Large intestine (tissue), 12 donors: ENCODE results near the gene GPC2. TPM values are rescaled to one million over a fixed set of nuclear protein-coding genes. Genes with fewer than 3 reads are reported as not detected.
"Not testable (repeated sequence)": the region's sequence is repeated elsewhere in the genome, so short reads cannot be mapped to it uniquely, and the experiment has no call there.

Experiments used
- DNase-seq, 2 donors: peaks; one replicate each; pipeline versions ENCODE4 v3.0.0 to v3.0.0-alpha.2; 2013
- H3K27ac ChIP-seq: one replicate; pipeline ENCODE4 v1.5.1; 2013; ENCODE audit warnings: low read length
- H3K27me3 ChIP-seq: 2 replicates; pipeline ENCODE4 v1.6.1; 2013; ENCODE audit warnings: low read length; ENCODE audit not compliant: control insufficient read depth, insufficient read depth
- H3K36me3 ChIP-seq: 2 replicates; pipeline ENCODE4 v1.6.1; 2013; ENCODE audit warnings: low read length; ENCODE audit not compliant: control insufficient read depth, insufficient read depth
- H3K4me1 ChIP-seq: one replicate; pipeline ENCODE4 v1.6.1; 2013; ENCODE audit warnings: low read length; ENCODE audit not compliant: control insufficient read depth, insufficient read depth
- H3K4me3 ChIP-seq: one replicate; pipeline ENCODE4 v1.5.1; 2013; ENCODE audit warnings: low read length
- H3K9me3 ChIP-seq: one replicate; pipeline ENCODE4 v1.6.1; 2013; ENCODE audit warnings: mild to moderate bottlenecking, low read depth, low read length, moderate library complexity; ENCODE audit not compliant: control insufficient read depth
- WGBS: methylation state at CpG from one replicate; pipeline ENCODE4 v1.1.5; 2013; ENCODE audit warnings: low lambda C conversion rate; ENCODE audit not compliant: insufficient coverage; 5-methylcytosine and 5-hydroxymethylcytosine counted together
- long read RNA-seq, 11 donors: transcript quantifications; one replicate each; lab custom pipeline, GENCODE V29; 2026
- polyA plus RNA-seq: library from polyadenylated mRNA; unstranded; fragments of 120-200 nt; gene quantifications from one replicate; pipeline ENCODE4 v1.2.1, GENCODE V29; 2013

GPC2 gene
- 3.9 TPM for polyA plus RNA-seq
- long read RNA-seq, donor 1, result 0 reads
- long read RNA-seq, donor 2, result 0 reads
- long read RNA-seq, donor 3, result 0 reads
- long read RNA-seq, donor 4, result 0 reads
- long read RNA-seq, donor 5, result 0 reads
- long read RNA-seq, donor 6, partial matches to known transcripts, result 5 of 5 reads
- long read RNA-seq, donor 6, other reads (novel, unspliced or antisense), result 0 of 5 reads
- long read RNA-seq, donor 7, result 0 reads
- long read RNA-seq, donor 8, partial matches to known transcripts, result 0 of 2 reads
- long read RNA-seq, donor 8, other reads (novel, unspliced or antisense), result 0 of 2 reads
- long read RNA-seq, donor 9, result 0 reads
- long read RNA-seq, donor 10, partial matches to known transcripts, result 0 of 1 reads
- long read RNA-seq, donor 10, other reads (novel, unspliced or antisense), result 0 of 1 reads
- long read RNA-seq, donor 11, result 0 reads

- no peaks in the 10 kb centered on the region for H3K36me3 ChIP-seq
- H3K27me3 ChIP-seq, result peaks cover 17% of the 10 kb centered on the region
- WGBS, result no CpG with 5 or more reads among the region's 78 CpGs
- DNase-seq, result peak; percentile 89 to 91
- no peak within 1 kb of the TSS for H3K27ac ChIP-seq
- H3K4me1 ChIP-seq, result peaks cover 5% of the 10 kb centered on the region
- H3K4me3 ChIP-seq, result peak within 1 kb of the TSS; percentile 59
- peaks cover 10% of the 10 kb centered on the region for H3K9me3 ChIP-seq
Measured at GRCh38 chr7:100177045-100178001, at the start of gene GPC2, which contains the start of gene STAG3. Gene GPC2 (minus strand): TSS chr7:100177381. CDS start chr7:100177199, 182 bp downstream. Gene STAG3 (plus strand): TSS chr7:100177918. CDS start chr7:100180557, 2,639 bp downstream.

- not testable (repeated sequence) for H3K27me3 ChIP-seq, H3K4me1 ChIP-seq, H3K9me3 ChIP-seq, DNase-seq, H3K27ac ChIP-seq, H3K4me3 ChIP-seq
- WGBS, result no CpG with 5 or more reads among the region's 6 CpGs
- peaks cover 18% of the 10 kb centered on the region for H3K36me3 ChIP-seq
Measured at GRCh38 chr7:100224891-100225290, 47.7 kb upstream of the GPC2 start.

GRCh38 chr7:100223376-100223927 is 46.3 kb upstream of the GPC2 start:
- not testable (repeated sequence) for H3K27me3 ChIP-seq, H3K4me1 ChIP-seq, H3K9me3 ChIP-seq, H3K27ac ChIP-seq, DNase-seq, H3K4me3 ChIP-seq
- no CpG with 5 or more reads among the region's 17 CpGs for WGBS
- H3K36me3 ChIP-seq, result peaks cover 21% of the 10 kb centered on the region

- H3K27me3 ChIP-seq, result no peaks in the 10 kb centered on the region
- WGBS, result no CpG with 5 or more reads among the region's 13 CpGs
- no peak for DNase-seq
- H3K4me1 ChIP-seq, result no peaks in the 10 kb centered on the region
- H3K36me3 ChIP-seq, result peaks cover 21% of the 10 kb centered on the region
- H3K9me3 ChIP-seq, result no peaks in the 10 kb centered on the region
- H3K27ac ChIP-seq, result no peak overlapping the region
- H3K4me3 ChIP-seq, result no peak overlapping the region
Measured at GRCh38 chr7:100222445-100223132, 45.4 kb upstream of the GPC2 start.

- no peak for DNase-seq
- Histone ChIP-seq H3K27ac (no peak overlapping the region), H3K4me1 (no peaks in the 10 kb centered on the region), H3K27me3 (no peaks in the 10 kb centered on the region), H3K36me3 (peaks cover 21% of the 10 kb centered on the region), H3K4me3 (no peak overlapping the region), H3K9me3 (no peaks in the 10 kb centered on the region)
- no CpG with 5 or more reads among the region's 14 CpGs for WGBS
Measured at GRCh38 chr7:100221767-100222444, 44.7 kb upstream of the GPC2 start.

- WGBS, result no CpG with 5 or more reads among the region's 5 CpGs
- H3K9me3 ChIP-seq, result no peaks in the 10 kb centered on the region
- DNase-seq, result no peak
- no peaks in the 10 kb centered on the region for H3K4me1 ChIP-seq
- no peak overlapping the region for H3K27ac ChIP-seq
- no peaks in the 10 kb centered on the region for H3K27me3 ChIP-seq
- H3K36me3 ChIP-seq, result peaks cover 21% of the 10 kb centered on the region
- no peak overlapping the region for H3K4me3 ChIP-seq
Measured at GRCh38 chr7:100221231-100221718, 44.1 kb upstream of the GPC2 start.

GRCh38 chr7:100220586-100221230 is 43.5 kb upstream of the GPC2 start:
- H3K27me3 ChIP-seq, result no peaks in the 10 kb centered on the region
- no CpG with 5 or more reads among the region's 22 CpGs for WGBS
- H3K36me3 ChIP-seq, result peaks cover 21% of the 10 kb centered on the region
- no peaks in the 10 kb centered on the region for H3K4me1 ChIP-seq
- H3K9me3 ChIP-seq, result no peaks in the 10 kb centered on the region
- no peak for DNase-seq
- H3K4me3 ChIP-seq, result no peak overlapping the region
- no peak overlapping the region for H3K27ac ChIP-seq

- not testable (repeated sequence) for DNase-seq, H3K27ac ChIP-seq, H3K4me3 ChIP-seq, H3K27me3 ChIP-seq, H3K4me1 ChIP-seq, H3K9me3 ChIP-seq
- peaks cover 21% of the 10 kb centered on the region for H3K36me3 ChIP-seq
- WGBS, result no CpG with 5 or more reads among the region's 27 CpGs
Measured at GRCh38 chr7:100219801-100220585, 42.8 kb upstream of the GPC2 start, which contains the start of gene PVRIG. Gene PVRIG (plus strand): TSS chr7:100219949. CDS start chr7:100219971, 22 bp downstream.
